Measurements from ENCODE around the gene CEP68.
"Not testable (repeated sequence)": the region's sequence is repeated elsewhere in the genome, so short reads cannot be mapped to it uniquely, and the experiment has no call there.

The CEP68 gene

DNA sequence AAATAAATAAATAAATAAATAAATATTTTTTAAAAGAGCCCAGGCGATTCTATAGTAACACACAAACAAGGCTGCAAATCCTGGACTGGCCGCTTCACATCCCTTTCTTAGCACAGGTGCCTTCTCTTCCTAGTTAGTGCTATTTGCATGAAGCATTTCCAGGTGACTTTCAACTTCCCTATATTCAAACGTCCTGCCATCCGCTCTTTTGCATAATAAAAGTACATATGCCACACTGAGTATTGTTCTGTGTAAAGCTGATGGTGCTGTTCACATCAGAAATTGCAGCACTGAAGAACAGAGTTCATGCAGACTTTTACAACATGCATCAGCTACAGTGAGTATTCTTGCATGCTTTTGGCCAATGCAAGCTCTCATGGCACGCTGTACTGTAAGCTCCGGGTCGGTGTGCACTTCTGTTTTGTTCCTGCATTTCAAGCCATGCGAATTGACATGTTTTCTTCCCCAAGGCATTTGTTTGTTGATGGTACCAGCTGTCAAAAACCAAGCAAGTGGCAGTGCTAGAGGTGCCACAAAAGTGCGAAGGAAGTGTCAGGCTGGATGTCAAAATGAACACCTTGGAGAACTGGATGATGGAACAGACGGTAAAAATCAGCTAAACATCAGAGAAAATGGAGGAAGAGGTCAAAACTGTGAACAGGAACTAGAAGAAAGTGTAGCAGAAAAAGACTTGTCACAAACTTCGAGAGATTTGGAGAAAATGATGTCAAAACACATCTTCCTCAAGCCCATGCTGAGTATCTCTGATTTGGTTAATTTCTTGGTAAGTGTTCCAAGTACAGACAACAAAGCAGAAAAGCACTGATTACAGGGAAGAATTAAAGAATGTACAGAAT lies 25.5 kb upstream of the CEP68 start:
- no peak for DNase-seq (ENCODE audit: low read depth)

DNA sequence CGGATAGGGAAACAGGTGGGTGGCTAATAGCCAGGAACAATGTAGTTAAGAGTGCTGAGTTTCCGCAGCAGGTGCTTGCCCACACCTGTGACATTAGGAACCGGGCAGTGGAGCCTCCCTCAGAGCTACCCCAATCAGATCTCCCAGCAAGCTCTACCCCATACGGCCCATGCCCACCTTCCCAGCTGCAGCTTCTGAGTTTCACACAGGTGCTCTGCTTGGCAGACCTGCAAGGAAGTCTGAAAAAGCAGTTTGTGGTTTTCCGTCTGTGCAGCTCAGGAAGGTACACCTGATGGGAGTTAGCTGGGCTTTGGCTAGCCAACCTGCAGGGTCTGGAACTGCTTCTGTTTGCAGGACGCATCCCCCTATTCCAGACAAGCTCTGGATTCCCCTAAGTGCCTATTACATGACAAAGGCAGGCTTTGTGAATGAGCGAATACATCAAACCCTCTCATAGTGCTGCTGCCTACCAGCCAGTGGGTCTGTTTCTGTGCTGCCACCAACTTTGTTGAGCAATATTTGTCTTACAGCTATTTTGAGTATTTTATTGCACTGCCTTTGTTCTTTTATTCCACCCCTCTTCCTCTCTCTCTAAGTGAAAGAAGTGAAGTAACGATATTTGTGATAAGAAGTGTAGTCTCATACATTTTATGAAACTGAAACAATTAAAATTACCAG lies 24.7 kb upstream of the CEP68 start:
- DNase-seq (ENCODE audit: low read depth): no peak

DNA sequence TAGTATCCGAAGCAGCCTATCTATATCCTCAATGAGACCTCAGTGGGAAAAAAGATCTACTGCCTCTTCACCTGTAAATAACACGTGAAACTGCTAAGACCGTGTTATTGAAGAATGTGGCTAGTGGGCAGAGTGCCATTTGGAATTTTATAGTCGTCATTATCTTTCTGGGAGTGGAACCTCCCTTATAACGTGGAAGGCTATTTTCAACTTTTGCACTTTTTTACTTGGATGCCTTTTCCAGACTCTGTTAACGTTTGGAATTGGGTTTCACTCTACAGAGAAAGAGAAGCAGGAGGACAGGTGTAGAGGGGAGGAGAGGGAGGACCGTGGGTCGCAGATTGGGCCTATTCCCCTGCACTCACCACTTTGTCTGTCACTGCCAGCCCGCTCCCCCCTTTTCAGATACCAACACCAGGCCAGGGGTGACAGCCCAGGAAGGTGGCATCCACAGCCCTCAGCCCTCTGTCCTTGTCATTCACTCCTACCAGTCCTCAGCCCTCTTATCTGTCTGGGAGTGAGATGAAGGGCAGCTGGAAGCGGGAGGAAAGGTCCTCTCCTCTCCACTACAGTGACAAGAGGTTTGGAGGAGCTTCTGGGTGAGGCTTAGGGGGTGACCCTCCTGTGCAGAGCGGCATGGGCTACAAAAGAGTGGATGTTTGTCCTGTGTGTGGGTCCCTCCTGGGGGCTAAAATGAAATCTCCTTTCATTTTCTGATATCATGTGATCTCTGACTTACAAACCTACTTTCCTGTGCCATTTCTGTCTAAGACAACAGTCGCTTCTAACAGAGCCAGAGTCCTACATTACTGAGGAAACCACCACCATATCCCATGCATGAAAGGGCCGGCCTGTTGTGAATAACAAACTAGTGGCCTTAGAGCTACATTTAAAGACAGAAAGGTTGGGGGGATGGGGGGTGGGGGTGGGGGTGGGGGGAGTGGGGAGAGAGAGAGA lies 23.9 kb upstream of the CEP68 start:
- no peak for DNase-seq (ENCODE audit: low read depth)

DNA sequence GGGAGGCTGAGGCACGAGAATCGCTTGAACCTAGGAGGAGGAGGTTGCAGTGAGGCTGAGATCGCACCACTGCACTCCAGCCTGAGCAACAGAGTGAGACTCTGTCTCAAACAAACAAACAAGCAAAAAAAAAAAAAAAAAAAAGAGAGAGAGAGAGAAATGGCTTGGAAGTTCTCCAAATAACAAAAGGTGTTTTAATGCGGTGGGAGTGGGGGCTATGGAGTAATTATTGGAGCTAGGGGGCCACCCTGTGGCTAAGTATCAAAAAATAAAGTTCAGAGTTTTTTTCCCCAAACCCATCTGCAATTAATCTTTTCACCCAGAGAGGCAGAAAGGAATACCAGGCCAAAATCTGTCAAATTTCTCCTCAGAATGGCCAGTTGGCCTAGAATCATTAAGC lies 23.0 kb upstream of the CEP68 start:
- DNase-seq (ENCODE audit: low read depth): no peak

DNA sequence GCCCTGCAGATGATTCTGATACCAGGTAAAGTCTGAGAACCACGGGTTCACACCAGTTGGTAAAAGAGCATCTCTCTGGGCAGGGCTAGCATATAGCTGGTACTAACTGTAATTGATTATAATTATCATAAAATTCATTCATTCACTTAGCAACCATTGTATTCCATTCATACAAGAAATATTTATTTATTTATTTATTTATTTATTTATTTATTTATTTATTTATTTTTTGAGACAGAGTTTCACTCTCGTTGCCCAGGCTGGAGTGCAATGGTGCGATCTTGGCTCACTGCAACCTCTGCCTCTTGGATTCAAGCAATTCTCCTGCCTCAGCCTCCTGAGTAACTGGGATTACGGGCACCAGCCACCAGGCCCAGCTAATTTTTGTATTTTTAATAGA lies 22.5 kb upstream of the CEP68 start:
- not testable (repeated sequence) for DNase-seq (ENCODE audit: low read depth)

DNA sequence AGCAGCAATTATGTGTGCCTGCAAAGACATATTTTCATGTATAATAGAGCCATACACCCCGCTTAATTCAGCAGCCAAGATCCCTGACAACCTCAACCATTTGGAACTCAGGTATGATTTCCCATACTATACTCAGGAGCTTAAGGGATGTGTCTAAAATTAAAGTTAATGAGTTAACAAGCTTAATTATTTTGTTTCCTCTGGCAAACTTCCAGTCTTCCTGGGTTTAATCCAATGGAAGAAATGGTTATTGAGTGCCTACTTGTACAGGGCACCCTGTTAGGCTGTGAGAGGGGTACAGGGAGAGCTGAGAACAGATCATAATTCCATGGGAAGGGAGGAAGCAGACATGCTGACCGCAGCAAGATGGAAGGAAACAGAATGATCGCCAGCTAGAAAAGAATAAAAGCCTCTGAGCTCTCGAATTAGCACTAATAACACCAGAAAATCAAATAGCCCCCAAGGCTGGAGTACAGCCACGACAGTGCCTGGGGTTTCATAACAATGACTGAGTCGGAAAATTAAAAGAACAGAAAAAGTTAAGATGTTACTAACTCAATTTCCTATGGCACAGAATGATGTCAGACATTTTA lies 20.8 kb upstream of the CEP68 start:
- DNase-seq (ENCODE audit: low read depth): no peak

DNA sequence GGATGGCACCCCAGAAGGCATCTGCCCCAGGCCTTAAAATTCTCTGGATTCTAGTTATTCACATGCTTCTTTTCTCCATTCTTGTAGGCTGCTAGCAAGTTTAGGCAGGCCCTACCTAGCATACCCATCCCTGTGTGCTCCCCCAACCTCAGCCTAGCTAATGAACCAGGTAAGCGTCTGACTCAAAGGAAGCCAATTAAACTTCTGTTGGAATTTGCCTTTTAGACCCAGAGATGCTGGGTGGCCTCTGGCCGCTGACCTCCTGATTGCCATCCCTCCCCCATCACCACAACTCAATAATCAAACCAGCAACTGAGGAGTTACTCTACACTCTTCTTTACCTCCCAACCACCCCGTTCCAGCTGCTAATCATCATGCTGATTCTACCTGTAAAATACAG lies 19.0 kb upstream of the CEP68 start:
- no peak for DNase-seq (ENCODE audit: low read depth)

DNA sequence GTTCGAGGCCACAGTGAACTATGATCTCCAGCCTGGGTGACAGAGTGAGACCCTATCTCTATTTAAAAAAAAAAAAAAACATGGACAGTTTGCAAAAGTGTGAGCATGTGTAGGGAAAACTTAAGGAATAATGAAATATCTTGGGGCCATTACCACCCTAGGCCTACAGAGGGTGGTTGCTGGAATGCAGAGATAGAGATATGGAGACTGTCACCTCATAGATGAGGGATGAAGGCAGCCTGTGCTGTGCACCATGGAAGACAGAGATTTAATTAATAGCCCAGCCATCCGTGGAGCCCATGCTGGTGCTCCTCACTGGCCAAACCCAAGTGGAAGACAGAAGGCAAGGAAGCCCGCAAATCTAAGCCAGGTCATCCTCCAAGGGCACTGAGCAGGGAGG lies 16.6 kb upstream of the CEP68 start:
- no peak for DNase-seq (ENCODE audit: low read depth)

DNA sequence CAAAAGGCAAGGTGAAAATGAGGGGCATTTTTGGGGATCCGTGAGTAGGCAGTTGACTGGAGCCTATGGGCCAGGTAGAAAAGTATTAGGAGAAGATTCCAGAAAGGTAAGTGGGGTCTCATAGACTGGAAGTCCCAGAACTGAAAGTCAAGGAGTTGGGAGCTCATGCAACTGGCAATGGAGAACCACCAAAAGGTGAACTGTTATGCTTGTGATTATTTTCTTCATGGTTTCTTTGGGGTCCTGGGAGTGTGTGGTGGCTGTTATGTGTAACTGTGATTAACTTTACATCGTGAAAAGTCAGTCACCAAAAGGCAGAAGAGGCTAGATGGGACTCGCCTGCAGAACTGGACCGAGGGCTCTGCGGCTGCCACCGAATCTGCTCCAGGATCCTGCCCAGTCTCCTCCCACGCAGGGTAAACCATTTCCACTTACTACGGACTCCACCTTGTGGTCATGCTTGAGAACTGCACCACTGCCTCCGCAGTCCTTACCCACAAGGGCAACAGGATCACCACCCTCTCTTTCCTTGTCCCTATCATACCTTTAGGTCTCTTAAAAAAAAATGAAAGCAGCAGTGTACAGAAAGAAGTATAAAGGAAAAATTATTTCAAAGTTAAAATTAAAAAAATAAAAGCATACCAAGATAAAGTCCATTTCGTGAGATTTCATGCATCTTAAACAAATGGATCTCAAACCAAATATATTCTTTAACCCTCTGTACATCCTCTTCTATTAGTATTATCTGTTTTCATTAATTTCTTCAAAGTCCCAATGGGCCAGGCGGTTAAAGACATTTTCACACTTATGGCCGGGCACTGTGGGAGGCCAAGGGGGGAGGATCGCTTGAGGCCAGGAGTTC lies 15.6 kb upstream of the CEP68 start:
- peak; percentile 62 for DNase-seq (ENCODE audit: low read depth)

DNA sequence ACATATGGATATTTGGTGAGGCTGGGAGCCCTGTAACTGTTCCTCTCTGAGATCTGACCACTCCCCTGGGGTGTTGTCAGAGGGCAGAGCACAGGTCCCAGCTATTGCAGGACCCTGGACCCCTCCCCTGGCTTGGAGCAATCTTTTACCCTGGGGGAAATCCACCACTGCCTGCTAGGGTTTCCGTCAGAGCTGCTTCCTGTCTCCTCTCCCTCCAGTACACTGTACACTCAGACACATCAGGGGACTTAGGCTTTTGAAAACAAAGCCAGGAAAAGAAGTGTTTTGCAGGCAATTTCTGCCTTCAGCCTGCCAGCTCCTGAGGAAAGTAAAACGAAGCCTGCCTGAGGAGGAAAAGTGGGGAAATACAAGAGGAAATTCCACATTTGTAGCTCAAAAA lies 13.2 kb upstream of the CEP68 start:
- DNase-seq (ENCODE audit: low read depth): no peak

DNA sequence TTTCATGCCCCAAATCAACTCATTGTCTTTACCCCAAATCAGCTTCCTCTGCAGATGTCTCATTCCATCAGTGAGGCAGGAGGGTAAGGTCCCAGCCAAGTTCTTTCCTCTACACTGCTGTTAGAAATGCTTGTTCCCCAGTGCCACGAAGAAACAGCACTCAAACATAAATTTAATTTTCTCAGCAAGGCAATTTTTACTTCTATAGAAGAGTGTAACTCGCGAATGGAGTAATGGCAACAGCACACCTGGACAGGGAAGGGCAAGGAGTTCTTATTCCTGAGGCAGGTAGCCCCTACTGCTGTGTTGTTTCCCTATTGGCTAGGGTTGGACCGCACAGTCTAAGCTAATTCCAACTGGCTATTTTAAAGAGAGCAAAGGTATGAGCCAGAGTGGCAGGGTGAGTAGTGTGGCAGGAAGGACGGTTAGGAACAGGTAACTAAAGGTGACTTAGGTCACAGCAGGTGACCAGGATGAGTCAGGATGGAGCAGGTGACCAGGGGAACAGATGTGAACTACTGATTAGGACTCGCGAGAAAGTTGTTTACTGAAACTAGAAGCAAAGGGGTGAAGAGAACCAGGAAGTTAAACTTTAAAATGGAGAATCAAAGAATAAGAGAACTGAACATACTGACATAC lies 12.0 kb upstream of the CEP68 start:
- no peak for DNase-seq (ENCODE audit: low read depth)

DNA sequence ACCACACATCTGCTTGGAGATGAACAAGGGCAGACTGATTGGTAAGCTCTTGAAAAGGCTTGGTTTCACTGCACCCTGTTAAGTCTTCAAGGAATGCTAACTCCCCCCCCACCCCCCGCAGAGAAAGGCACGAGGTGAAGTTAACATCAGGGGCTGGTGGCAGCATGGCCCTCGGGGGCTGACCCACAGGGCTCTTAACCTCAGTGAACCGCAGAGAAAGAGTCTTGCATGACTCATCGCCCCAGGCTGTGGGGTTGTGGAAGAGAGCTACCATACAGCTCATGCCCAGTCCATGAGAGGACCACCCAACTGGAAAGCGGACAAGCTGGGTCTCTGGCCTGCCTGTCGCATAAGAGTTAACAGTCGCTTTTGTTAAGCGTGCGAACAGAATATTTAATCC lies 10.6 kb upstream of the CEP68 start:
- no peak for DNase-seq (ENCODE audit: low read depth)

DNA sequence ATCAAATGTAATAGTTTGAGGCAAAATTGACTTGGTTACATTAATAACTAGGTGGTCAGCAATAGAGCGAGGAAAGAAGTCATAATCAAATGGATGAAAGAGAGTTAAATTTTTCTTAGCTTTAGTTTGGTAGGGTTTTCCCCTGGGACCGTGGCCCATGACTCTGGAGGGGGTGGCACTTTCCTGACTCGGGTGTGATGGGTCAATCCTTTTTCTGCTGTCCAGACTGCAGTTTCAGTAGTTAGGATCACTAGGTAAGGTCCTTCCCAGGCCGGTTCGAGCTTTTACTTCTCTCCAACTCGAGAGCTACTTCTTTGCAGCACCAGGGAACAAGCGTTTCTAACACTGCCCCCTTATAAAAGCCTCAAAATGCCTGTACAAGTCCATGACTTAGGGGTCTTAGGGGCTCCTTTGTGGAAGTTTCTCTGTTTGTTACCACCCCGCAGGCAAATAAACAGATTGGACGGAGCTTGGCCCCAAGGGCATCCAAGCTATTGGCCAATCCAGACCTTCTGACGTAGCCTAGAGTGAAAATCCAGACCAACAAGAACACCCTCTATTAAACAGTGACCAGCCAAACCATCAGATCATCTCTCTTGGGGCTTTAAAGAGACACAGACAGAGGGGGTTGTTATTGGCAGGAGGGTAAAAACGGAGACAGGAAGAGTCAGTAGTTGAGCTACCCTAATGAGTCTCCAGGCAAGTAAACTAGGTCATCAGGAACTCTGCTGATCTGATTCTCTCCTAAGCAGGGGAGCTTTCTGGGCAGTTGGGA lies 9.4 kb upstream of the CEP68 start:
- no peak for DNase-seq (ENCODE audit: low read depth)

DNA sequence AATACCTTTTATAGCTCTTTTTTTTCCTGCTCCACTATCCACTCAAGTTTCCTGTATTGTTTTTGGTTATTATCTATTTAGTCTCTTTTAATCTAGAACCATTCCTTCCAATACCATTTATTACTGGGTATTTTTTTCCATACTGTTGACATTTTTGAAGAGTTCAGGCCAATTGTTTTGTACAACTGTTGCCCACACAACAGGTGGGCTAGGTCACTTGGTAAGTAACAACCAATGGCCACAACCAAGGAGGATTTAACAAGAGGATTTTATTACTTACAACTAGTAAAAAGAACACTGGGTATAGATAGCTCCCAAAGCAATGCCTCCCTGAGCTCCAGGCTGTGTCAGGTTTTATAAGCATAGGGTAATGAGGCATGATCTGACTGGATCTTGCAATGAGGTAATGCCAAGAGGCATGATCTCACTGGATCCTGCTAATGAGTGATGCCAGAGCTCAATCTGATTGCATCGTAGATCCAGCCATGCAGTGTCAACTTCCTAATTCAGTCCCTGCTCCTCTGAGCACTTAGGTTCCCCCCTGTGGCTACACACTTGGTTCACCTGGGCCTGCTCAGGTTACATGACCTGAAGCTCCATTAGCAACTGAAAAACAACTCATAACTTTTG lies 7.1 kb upstream of the CEP68 start:
- no peak for DNase-seq (ENCODE audit: low read depth)

DNA sequence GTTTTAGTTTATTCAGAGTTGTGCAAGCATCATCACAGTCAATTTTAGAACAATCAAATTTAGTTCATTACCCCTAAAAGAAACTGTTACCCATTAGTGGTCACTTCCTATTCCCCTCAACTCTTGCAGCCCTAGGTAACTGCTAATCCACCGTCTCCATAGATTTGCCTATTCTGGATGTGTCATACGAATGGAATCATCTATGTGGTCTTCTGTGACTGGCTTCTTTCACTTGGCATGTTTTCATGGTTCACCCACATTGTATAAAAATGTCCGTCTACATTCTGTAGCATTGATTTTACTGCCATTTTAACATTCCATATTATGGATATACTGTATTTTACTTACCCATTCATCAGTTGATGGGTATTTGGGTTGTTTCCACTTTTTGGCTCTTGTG lies 5.3 kb upstream of the CEP68 start:
- DNase-seq (ENCODE audit: low read depth): no peak

DNA sequence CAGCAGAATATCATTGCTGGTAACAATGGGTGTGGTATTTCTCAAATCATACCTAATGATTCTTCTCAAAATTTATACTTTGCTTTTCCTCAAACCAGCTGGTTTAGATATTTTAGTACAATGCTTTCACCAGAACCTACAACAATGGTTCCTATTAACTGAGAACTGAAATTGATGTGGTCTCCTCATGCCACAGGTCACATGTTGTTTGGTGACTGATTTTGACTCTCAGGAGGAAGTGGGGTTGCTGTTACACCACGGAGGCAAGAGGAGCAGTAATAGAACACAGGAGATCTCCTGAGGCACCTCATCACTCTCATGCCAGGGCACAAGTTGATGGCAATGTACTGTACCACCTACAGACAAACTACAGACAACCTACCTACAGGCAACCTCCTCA lies 3.0 kb upstream of the CEP68 start:
- DNase-seq (ENCODE audit: low read depth): peak; percentile 14

DNA sequence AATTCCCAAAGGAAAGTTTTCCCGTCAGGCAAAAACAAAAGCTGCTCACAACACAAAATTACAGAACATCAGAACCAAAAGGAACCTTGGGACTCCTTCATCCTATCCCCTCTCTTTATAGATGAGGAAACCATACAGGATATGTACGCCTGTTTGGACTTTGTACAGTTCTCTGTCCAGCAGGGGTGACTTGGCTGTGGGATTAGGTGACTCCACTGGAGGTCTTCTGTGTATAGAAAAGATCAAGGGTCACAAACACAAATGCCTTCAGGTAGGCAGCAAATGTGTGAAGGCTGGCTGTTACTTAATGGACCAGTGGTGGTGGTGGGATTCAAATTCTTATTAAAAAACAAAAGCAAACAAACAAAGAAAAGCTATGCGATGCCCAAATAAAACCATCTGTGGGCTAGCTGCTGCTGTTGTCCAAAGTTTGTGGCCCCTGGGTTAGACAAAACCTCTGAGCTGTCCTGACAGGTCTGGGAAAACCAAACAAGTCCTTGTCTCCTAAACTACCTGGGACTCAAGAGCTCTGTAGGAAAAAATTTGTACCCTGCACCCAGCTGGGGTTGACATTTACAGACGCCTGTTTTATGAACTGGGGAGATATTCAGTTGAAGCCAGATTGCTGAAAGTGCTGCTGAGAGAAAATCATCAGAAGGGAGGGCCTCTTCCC lies 1.3 kb upstream of the CEP68 start:
- DNase-seq (ENCODE audit: low read depth): no peak

DNA sequence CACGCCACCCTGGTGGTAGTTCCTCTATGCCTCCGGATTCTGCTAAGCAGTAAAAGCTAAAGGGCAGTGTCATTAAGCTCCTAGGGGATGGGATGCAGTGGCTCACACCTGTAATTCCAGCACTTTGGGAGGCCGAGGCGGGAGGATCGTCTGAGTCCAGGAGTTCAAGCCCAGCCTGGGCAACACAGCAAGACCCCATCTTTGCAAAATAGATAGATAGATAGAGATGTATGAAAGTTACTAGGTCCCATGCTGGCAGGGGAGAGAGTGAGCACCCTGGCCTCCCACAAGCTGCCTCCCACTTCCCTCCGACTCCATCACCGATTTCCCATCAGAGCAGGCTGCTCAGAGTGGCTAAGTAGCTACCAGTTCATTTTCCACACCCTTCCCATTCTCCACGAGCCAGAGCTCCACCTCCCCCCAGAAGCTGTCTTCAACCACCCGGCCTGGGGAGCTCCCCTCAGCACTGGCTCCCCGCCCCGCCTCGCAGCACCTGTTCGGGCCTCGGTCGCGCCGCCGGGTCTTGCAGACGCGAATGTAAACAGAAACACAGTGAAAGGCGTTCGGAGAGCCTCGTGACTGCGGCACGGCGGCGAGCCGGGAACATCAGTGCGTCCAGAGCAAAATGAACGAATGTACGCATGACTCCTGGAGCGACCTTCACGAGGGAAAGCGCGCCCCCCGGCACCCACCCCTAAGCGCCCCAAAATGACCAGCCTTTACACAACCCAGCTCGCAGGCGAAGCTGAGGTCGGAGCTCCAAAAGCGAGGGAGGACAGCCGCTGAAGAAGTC lies 598 bp upstream of the CEP68 start:
- DNase-seq (ENCODE audit: low read depth): peak; percentile 59
